ENCODE data around the gene TMEM247.

DNA sequence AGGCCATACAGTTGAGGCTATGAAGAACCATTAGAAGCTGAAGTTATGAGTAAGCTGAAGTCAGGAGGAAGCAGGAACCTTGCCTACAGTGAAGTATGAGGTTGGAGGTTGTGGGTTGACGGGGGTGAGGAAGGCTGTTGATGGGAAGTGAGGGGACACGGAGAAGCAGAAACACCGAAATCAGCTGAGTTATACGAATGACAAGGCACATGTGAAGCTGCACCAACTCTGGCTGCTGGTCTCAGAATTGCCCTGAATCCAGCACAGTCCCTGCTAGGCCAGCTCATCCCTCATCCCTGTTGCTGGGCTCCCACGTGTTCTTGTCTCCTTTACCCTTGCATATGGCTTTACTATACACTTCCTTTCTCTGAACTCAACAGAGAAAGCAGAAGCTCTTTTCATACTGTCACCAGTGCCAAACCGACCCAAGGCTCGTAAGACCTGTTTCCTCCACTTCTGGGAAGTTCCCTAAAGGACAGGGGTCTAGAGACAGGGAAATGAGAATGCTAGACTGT is 9.2 kb upstream of the TMEM247 start:
- TF ChIP-seq, protein P1, sequence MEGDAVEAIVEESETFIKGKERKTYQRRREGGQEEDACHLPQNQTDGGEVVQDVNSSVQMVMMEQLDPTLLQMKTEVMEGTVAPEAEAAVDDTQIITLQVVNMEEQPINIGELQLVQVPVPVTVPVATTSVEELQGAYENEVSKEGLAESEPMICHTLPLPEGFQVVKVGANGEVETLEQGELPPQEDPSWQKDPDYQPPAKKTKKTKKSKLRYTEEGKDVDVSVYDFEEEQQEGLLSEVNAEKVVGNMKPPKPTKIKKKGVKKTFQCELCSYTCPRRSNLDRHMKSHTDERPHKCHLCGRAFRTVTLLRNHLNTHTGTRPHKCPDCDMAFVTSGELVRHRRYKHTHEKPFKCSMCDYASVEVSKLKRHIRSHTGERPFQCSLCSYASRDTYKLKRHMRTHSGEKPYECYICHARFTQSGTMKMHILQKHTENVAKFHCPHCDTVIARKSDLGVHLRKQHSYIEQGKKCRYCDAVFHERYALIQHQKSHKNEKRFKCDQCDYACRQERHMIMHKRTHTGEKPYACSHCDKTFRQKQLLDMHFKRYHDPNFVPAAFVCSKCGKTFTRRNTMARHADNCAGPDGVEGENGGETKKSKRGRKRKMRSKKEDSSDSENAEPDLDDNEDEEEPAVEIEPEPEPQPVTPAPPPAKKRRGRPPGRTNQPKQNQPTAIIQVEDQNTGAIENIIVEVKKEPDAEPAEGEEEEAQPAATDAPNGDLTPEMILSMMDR (conservative IDR thresholded peaks at IDR 0.05): no peak
- no peak for TF ChIP-seq ZFX (IDR thresholded peaks at IDR 0.05)

All from C4-2B (cell line).